Stimulated activated CD4-positive, alpha-beta T cell treated with anti-CD3 and anti-CD28 coated beads, Interleukin-2, amount 100 ng/mL, for 24 hours (primary cell): ENCODE data around the gene TRPV4.

Experiments
- DNase-seq, 2 donors: peaks; one replicate each; pipeline ENCODE4 v3.0.0-alpha.2; 2020

The TRPV4 gene

GRCh38 chr12:109738878-109739665 lies 94.1 kb downstream of the TRPV4 start:
- no peak for DNase-seq

DNA sequence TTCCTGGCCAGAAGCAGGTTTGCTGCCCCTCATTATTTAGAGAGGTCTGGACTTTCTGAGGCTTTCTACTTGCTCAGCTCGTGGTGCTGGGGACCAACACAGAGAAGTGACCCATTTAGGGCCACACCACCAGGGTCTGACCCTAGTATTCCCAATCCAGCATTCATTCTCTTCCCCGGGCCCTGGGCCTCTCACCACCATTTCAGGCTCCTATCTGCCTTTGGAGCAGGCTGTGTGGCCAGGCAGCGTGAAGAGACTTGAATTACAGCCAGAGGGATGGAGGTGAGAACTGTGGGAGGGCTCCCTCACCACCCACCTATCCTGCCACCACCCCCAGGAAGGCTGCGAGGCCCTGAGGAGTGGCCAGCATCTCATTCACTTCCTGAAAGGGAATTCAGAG lies 95.0 kb downstream of the TRPV4 start:
- no peak for DNase-seq

DNA sequence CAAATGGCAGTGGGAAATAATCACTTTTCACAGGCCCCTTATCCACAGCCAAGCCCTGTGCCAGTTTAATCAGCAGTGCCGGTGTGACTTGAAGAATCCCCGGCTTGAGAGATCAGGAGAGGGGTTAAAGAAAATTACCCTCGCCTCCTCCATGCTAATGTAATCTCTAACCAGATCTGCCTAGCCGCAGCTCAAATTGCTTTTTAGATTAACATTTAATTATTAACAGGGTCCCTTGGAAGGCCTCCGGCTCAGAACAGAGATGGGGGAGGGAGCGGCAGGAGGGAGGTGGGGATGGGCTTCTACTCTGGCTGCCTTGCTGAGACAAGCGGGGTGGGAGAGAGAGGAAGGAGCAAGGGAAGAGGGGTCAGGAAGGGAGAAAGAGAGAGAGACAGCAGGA lies 95.6 kb downstream of the TRPV4 start:
- no peak for DNase-seq

- DNase-seq, result no peak
Observed at GRCh38 chr12:109737126-109737525, 96.1 kb downstream of the TRPV4 start.

GRCh38 chr12:109736552-109737108 lies 96.6 kb downstream of the TRPV4 start:
- no peak for DNase-seq

GRCh38 chr12:109735825-109736551 lies 97.2 kb downstream of the TRPV4 start:
- no peak for DNase-seq

GRCh38 chr12:109735051-109735521 lies 98.1 kb downstream of the TRPV4 start:
- no peak for DNase-seq

GRCh38 chr12:109734219-109735000 lies 98.8 kb downstream of the TRPV4 start:
- DNase-seq, result no peak
